MM.1S (cell line): Measurements from ENCODE around the gene ADGRV1.

Source experiments
- DNase-seq: peaks from one replicate; pipeline ENCODE4 v3.0.0-alpha.2; 2015
- H2AFZ ChIP-seq: fragments of 300-600 bp; sonication (generic); 2 replicates; pipeline ENCODE4 v1.6.0; 2016; ENCODE audit warnings: antibody characterized with exemption, low read length
- H3F3A ChIP-seq: fragments of 300-600 bp; sonication (generic); 2 replicates; pipeline ENCODE4 v1.6.1; 2016; ENCODE audit warnings: mild to moderate bottlenecking, antibody characterized with exemption, low read length, moderate library complexity, mixed read lengths; ENCODE audit not compliant: insufficient read depth
- H3K27ac ChIP-seq: fragments of 300-600 bp; sonication (generic); 2 replicates; pipeline ENCODE4 v1.5.1; 2016; ENCODE audit warnings: mild to moderate bottlenecking, low read length
- H3K27me3 ChIP-seq: fragments of 300-600 bp; sonication (generic); replicated peaks from 2 replicates; pipeline ENCODE4 v1.6.0; 2016; ENCODE audit warnings: low read length; ENCODE audit not compliant: insufficient read depth
- H3K36me3 ChIP-seq: fragments of 300-600 bp; sonication (generic); replicated peaks from 2 replicates; pipeline ENCODE4 v1.6.1; 2016; ENCODE audit warnings: mild to moderate bottlenecking, low read length, mixed read lengths; ENCODE audit not compliant: insufficient read depth
- H3K4me1 ChIP-seq: fragments of 300-600 bp; sonication (generic); 2 replicates; pipeline ENCODE4 v1.6.1; 2016; ENCODE audit warnings: low read length, mixed read lengths
- H3K4me2 ChIP-seq: fragments of 300-600 bp; sonication (generic); 2 replicates; pipeline ENCODE4 v1.6.0; 2016; ENCODE audit warnings: low read depth, low read length
- H3K4me3 ChIP-seq: fragments of 300-600 bp; sonication (generic); 2 replicates; pipeline ENCODE4 v1.5.1; 2016; ENCODE audit warnings: low read length, mixed read lengths
- H3K79me2 ChIP-seq: fragments of 300-600 bp; sonication (generic); 2 replicates; pipeline ENCODE4 v1.6.1; 2016; ENCODE audit warnings: mixed run types, low read length, mixed read lengths
- H3K9ac ChIP-seq: fragments of 300-600 bp; sonication (generic); 2 replicates; pipeline ENCODE4 v1.6.1; 2016; ENCODE audit warnings: low read length, mixed read lengths
- H3K9me2 ChIP-seq: fragments of 300-600 bp; sonication (generic); replicated peaks from 2 replicates; pipeline ENCODE4 v1.6.1; 2016; ENCODE audit warnings: mild to moderate bottlenecking, low read length, mixed read lengths; ENCODE audit not compliant: insufficient read depth
- H3K9me3 ChIP-seq: fragments of 300-600 bp; sonication (generic); replicated peaks from 2 replicates; pipeline ENCODE4 v1.6.1; 2016; ENCODE audit warnings: mild to moderate bottlenecking, low read length, mixed read lengths; ENCODE audit not compliant: insufficient read depth
- H4K20me1 ChIP-seq: fragments of 300-600 bp; sonication (generic); 2 replicates; pipeline ENCODE4 v1.6.1; 2016; ENCODE audit warnings: mild to moderate bottlenecking, low read length, moderate library complexity, mixed read lengths; ENCODE audit not compliant: insufficient read depth
- CTCF ChIP-seq: fragments of 300-600 bp; sonication (generic); IDR thresholded peaks from 2 replicates; pipeline ENCODE4 v1.5.1; 2016; ENCODE audit warnings: antibody characterized with exemption, low read length, mixed read lengths
- EZH2 ChIP-seq: fragments of 300-600 bp; sonication (generic); optimal IDR thresholded peaks from 2 replicates; pipeline ENCODE3; 2017; ENCODE audit warnings: low read depth, mild to moderate bottlenecking, antibody characterized with exemption, low read length, mixed read lengths
- EZH2phosphoT487 ChIP-seq: fragments of 300-600 bp; sonication (generic); IDR thresholded peaks from 2 replicates; pipeline ENCODE4 v1.6.1; 2018; ENCODE audit warnings: antibody characterized with exemption, low read length

The ADGRV1 gene

GRCh38 chr5:90601468-90601867 lies 42.9 kb downstream of the ADGRV1 start:
- TF ChIP-seq CTCF, result no peak
- no peak for TF ChIP-seq EZH2phosphoT487
- TF ChIP-seq EZH2, result no peak
- Histone ChIP-seq H3K27ac (no peak overlapping the region), H3F3A (no peaks in the 10 kb centered on the region), H4K20me1 (no peaks in the 10 kb centered on the region), H3K79me2 (no peaks in the 10 kb centered on the region), H3K4me3 (no peak overlapping the region), H3K4me1 (0 out of 2 replicates have a peak, but pooled peaks cover 11% of the 10 kb centered on the region), H3K27me3 (no peaks in the 10 kb centered on the region), H3K4me2 (no peak overlapping the region), H3K36me3 (no peaks in the 10 kb centered on the region), H2AFZ (no peak overlapping the region), H3K9me2 (no peaks in the 10 kb centered on the region), H3K9ac (no peak overlapping the region), H3K9me3 (no peaks in the 10 kb centered on the region)
- DNase-seq, result no peak

DNA sequence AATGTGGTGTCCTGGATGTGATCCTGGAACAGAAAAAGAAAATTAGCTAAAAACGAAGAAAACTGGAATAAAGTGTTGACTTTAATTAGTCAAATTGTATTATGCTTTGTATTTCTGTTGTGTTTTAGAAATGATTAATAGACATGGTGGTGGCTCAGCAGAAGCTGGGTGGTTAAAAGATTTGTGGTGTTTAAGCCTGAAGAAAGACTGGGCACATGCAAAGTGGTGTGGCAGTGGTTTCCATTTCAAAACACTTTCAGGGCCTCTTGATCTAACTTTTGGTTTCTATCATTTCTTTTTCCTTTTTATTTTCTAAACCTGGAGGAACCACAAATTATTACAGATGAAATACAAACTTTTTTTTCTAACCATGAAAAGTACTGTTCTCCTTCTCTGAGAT lies 44.1 kb downstream of the ADGRV1 start:
- Histone ChIP-seq H3K36me3 (no peaks in the 10 kb centered on the region), H3K9me2 (no peaks in the 10 kb centered on the region), H3F3A (no peaks in the 10 kb centered on the region), H4K20me1 (no peaks in the 10 kb centered on the region), H3K4me3 (no peak overlapping the region), H3K9ac (no peak overlapping the region), H3K4me2 (no peak overlapping the region), H2AFZ (no peak overlapping the region), H3K79me2 (no peaks in the 10 kb centered on the region), H3K4me1 (0 out of 2 replicates have a peak, but pooled peaks cover 11% of the 10 kb centered on the region), H3K27me3 (no peaks in the 10 kb centered on the region), H3K27ac (no peak overlapping the region), H3K9me3 (no peaks in the 10 kb centered on the region)
- TF ChIP-seq EZH2phosphoT487 (no peak), EZH2 (no peak), CTCF (no peak)
- peak; percentile 36 for DNase-seq

DNA sequence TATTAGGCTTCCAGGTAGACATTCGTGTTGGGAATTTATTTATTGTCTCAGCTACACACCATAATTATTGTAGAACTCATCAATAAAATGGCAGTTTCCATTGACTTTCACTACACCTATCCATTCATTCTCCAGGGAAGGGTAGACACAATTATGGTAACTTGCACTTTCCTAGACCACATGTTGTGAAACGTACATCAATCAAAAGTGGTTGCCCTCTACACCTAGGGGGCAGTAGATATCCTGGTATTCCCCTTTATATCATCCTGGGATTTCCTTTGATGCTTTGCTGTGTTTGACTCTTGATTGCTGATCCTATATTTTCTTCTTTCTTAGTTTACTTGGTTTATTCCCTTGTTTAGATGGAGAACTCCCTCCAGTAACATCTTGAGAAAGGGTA lies 47.9 kb downstream of the ADGRV1 start:
- no peaks in the 10 kb centered on the region for H3K9me2 ChIP-seq
- no peaks in the 10 kb centered on the region for H4K20me1 ChIP-seq
- H3K4me2 ChIP-seq, result no peak overlapping the region
- H2AFZ ChIP-seq, result no peak overlapping the region
- no peaks in the 10 kb centered on the region for H3F3A ChIP-seq
- no peak for DNase-seq
- H3K4me3 ChIP-seq, result no peak overlapping the region
- no peak overlapping the region for H3K27ac ChIP-seq
- H3K27me3 ChIP-seq, result no peaks in the 10 kb centered on the region
- TF ChIP-seq CTCF, result peak; percentile 42
- no peak for TF ChIP-seq EZH2phosphoT487
- H3K4me1 ChIP-seq, result 0 out of 2 replicates have a peak, but pooled peaks cover 11% of the 10 kb centered on the region
- no peak overlapping the region for H3K9ac ChIP-seq
- no peaks in the 10 kb centered on the region for H3K36me3 ChIP-seq
- H3K79me2 ChIP-seq, result no peaks in the 10 kb centered on the region
- no peaks in the 10 kb centered on the region for H3K9me3 ChIP-seq
